NT2/D1 (cell line): Measurements from ENCODE around the gene IL25.
"Not testable (repeated sequence)": the region's sequence is repeated elsewhere in the genome, so short reads cannot be mapped to it uniquely, and the experiment has no call there.

ENCODE experiments used
- DNase-seq: peaks from one replicate; pipeline ENCODE4 v3.0.0-alpha.2; 2011; ENCODE audit warnings: low read depth, low spot score
- H3K27me3 ChIP-seq: 2 replicates; pipeline ENCODE4 v1.6.0; 2011; ENCODE audit warnings: mild to moderate bottlenecking; ENCODE audit not compliant: insufficient read length, insufficient read depth
- H3K36me3 ChIP-seq: 2 replicates; pipeline ENCODE4 v1.6.1; 2011; ENCODE audit warnings: mild to moderate bottlenecking, low read length, mixed read lengths; ENCODE audit not compliant: insufficient read depth, insufficient read length
- H3K4me1 ChIP-seq: 2 replicates; pipeline ENCODE4 v1.5.1; 2011; ENCODE audit not compliant: insufficient read depth, insufficient read length
- H3K4me3 ChIP-seq: 2 replicates; pipeline ENCODE4 v1.5.1; 2011; ENCODE audit warnings: low read depth; ENCODE audit not compliant: insufficient read length
- H3K9ac ChIP-seq: 2 replicates; pipeline ENCODE4 v1.6.0; 2011; ENCODE audit warnings: low read depth; ENCODE audit not compliant: insufficient read length
- H3K9me3 ChIP-seq: 2 replicates; pipeline ENCODE4 v1.5.1; 2011; ENCODE audit warnings: mild to moderate bottlenecking, low read length; ENCODE audit not compliant: insufficient read depth
- SUZ12 ChIP-seq: IDR thresholded peaks from 2 replicates; pipeline ENCODE4 v1.6.1; 2011; ENCODE audit not compliant: insufficient read length, insufficient read depth; ENCODE audit errors: extremely low read depth
- YY1 ChIP-seq: IDR thresholded peaks from 2 replicates; pipeline ENCODE4 v1.6.1; 2011; ENCODE audit not compliant: insufficient read length, insufficient read depth
- ZNF274 ChIP-seq: IDR thresholded peaks from 2 replicates; pipeline ENCODE4 v1.6.1; 2011; ENCODE audit warnings: mild to moderate bottlenecking, low read depth, low read length

Gene IL25

GRCh38 chr14:23399136-23399535 lies 26.5 kb downstream of the IL25 start:
- H3K9ac ChIP-seq: no peak overlapping the region
- no peak for DNase-seq
- no peaks in the 10 kb centered on the region for H3K36me3 ChIP-seq
- no peaks in the 10 kb centered on the region for H3K9me3 ChIP-seq
- peaks cover 3% of the 10 kb centered on the region for H3K4me1 ChIP-seq
- H3K4me3 ChIP-seq: no peak overlapping the region
- no peak for TF ChIP-seq SUZ12
- peaks cover 6% of the 10 kb centered on the region for H3K27me3 ChIP-seq

- peaks cover 6% of the 10 kb centered on the region for H3K27me3 ChIP-seq
- H3K9ac ChIP-seq: no peak overlapping the region
- H3K4me3 ChIP-seq: no peak overlapping the region
- no peaks in the 10 kb centered on the region for H3K9me3 ChIP-seq
- no peak for DNase-seq
- H3K4me1 ChIP-seq: peaks cover 3% of the 10 kb centered on the region
- no peaks in the 10 kb centered on the region for H3K36me3 ChIP-seq
- TF ChIP-seq YY1: no peak
- no peak for TF ChIP-seq SUZ12
- no peak for TF ChIP-seq ZNF274
Measured at GRCh38 chr14:23399591-23399990, 27.0 kb downstream of the IL25 start.

- DNase-seq, H3K27me3 ChIP-seq: not testable (repeated sequence)
Measured at GRCh38 chr14:23400496-23401149, 28.0 kb downstream of the IL25 start.

GRCh38 chr14:23401291-23401690 lies 28.7 kb downstream of the IL25 start:
- H3K36me3 ChIP-seq: no peaks in the 10 kb centered on the region
- peaks cover 6% of the 10 kb centered on the region for H3K27me3 ChIP-seq
- no peak for DNase-seq
- no peak for TF ChIP-seq YY1
- no peak for TF ChIP-seq ZNF274
- TF ChIP-seq SUZ12: no peak
- peaks cover 3% of the 10 kb centered on the region for H3K4me1 ChIP-seq
- no peaks in the 10 kb centered on the region for H3K9me3 ChIP-seq
- H3K9ac ChIP-seq: no peak overlapping the region
- H3K4me3 ChIP-seq: no peak overlapping the region

More at GRCh38 chr14:23400496-23401149, 28.0 kb downstream of the IL25 start:
- not testable (repeated sequence) for H3K9ac ChIP-seq, H3K4me3 ChIP-seq, H3K36me3 ChIP-seq, H3K4me1 ChIP-seq, H3K9me3 ChIP-seq

GRCh38 chr14:23402296-23403138 lies 29.9 kb downstream of the IL25 start:
- Histone ChIP-seq H3K4me3 (no peak overlapping the region), H3K27me3 (peaks cover 6% of the 10 kb centered on the region), H3K9ac (no peak overlapping the region), H3K9me3 (no peaks in the 10 kb centered on the region), H3K4me1 (peaks cover 3% of the 10 kb centered on the region), H3K36me3 (no peaks in the 10 kb centered on the region)
- no peak for DNase-seq
- TF ChIP-seq ZNF274 (no peak), SUZ12 (no peak), YY1 (no peak)

GRCh38 chr14:23403139-23403438 lies 30.5 kb downstream of the IL25 start:
- TF ChIP-seq ZNF274 (no peak), YY1 (no peak), SUZ12 (no peak)
- Histone ChIP-seq H3K4me1 (peaks cover 3% of the 10 kb centered on the region), H3K9ac (no peak overlapping the region), H3K27me3 (peaks cover 6% of the 10 kb centered on the region), H3K9me3 (no peaks in the 10 kb centered on the region), H3K4me3 (no peak overlapping the region), H3K36me3 (no peaks in the 10 kb centered on the region)
- DNase-seq: no peak

GRCh38 chr14:23403908-23404307 lies 31.3 kb downstream of the IL25 start:
- Histone ChIP-seq H3K36me3 (no peaks in the 10 kb centered on the region), H3K9me3 (no peaks in the 10 kb centered on the region), H3K4me1 (peaks cover 3% of the 10 kb centered on the region), H3K27me3 (peaks cover 6% of the 10 kb centered on the region), H3K9ac (no peak overlapping the region), H3K4me3 (no peak overlapping the region)
- no peak for DNase-seq
- TF ChIP-seq ZNF274: no peak
- no peak for TF ChIP-seq SUZ12
- TF ChIP-seq YY1: no peak
